HepG2 (cell line): ENCODE measurements around the gene MFAP1.
"Not testable (repeated sequence)": the region's sequence is repeated elsewhere in the genome, so short reads cannot be mapped to it uniquely, and the experiment has no call there.

Source experiments
- CBX5 ChIP-seq: sonication (generic); formaldehyde crosslinking; IDR thresholded peaks from 2 replicates; pipeline ENCODE4 v1.4.0; 2020; ENCODE audit warnings: missing genetic modification reagents, borderline replicate concordance
- CHCHD3 ChIP-seq: sonication (generic); formaldehyde crosslinking; IDR thresholded peaks from 2 replicates; pipeline ENCODE4 v1.8.0; 2022; ENCODE audit warnings: mild to moderate bottlenecking, missing genetic modification reagents, moderate library complexity
- CREB1 ChIP-seq, 2 experiments: fragments of 450-650 bp in 1 of 2; IDR thresholded peaks; 2 replicates each; pipeline ENCODE4 v1.6.1; 2016 to 2017; ENCODE audit warnings: control low read depth in 1 of 2, mild to moderate bottlenecking in 1 of 2, missing compliant biosample characterization in 1 of 2, missing genetic modification characterization in 1 of 2
- EP300 ChIP-seq, 3 experiments: sonication (generic) in 1 of 3; formaldehyde crosslinking in 1 of 3; IDR thresholded peaks; 2 replicates each; pipeline versions ENCODE4 v1.5.1 to v1.6.1; 2011 to 2020; ENCODE audit warnings: low read depth in 2 of 3, low read length in 2 of 3, borderline replicate concordance in 1 of 3, improper control_type of control experiment in 1 of 3, mild to moderate bottlenecking in 1 of 3, missing genetic modification reagents in 1 of 3, moderate library complexity in 1 of 3
- FLYWCH1 ChIP-seq: sonication (generic); formaldehyde crosslinking; IDR thresholded peaks from 2 replicates; pipeline ENCODE4 v1.8.1; 2023; ENCODE audit warnings: mild to moderate bottlenecking, missing genetic modification reagents
- MTF2 ChIP-seq: sonication (generic); formaldehyde crosslinking; IDR thresholded peaks from 2 replicates; pipeline ENCODE4 v1.5.0; 2020; ENCODE audit warnings: missing genetic modification reagents, borderline replicate concordance
- SIN3B ChIP-seq: fragments of 150-350 bp; IDR thresholded peaks from 2 replicates; pipeline ENCODE4 v1.6.1; 2014; ENCODE audit warnings: low read length
- SP1 ChIP-seq, 2 experiments: fragments of 450-650 bp in 1 of 2; sonication (generic) in 1 of 2; formaldehyde crosslinking in 1 of 2; IDR thresholded peaks; 2 replicates each; pipeline versions ENCODE4 v1.4.0 to v1.6.1; 2016 to 2020; ENCODE audit warnings: missing genetic modification reagents in 1 of 2
- ZC3H4 ChIP-seq: sonication (generic); formaldehyde crosslinking; IDR thresholded peaks from 2 replicates; pipeline ENCODE4 v1.4.0; 2020; ENCODE audit warnings: missing genetic modification reagents, borderline replicate concordance
- ZNF121 ChIP-seq: sonication (generic); formaldehyde crosslinking; IDR thresholded peaks from 2 replicates; pipeline ENCODE4 v1.5.0; 2020; ENCODE audit warnings: mild to moderate bottlenecking, missing genetic modification reagents
- ZNF549 ChIP-seq: sonication (generic); formaldehyde crosslinking; IDR thresholded peaks from 2 replicates; pipeline ENCODE4 v1.5.0; 2020; ENCODE audit warnings: missing genetic modification reagents
- TF ChIP-seq, protein P1 (sequence below): sonication (generic); formaldehyde crosslinking; IDR thresholded peaks from 2 replicates; pipeline ENCODE4 v1.5.0; 2020; ENCODE audit warnings: mild to moderate bottlenecking, missing genetic modification reagents, moderate library complexity

DNA sequence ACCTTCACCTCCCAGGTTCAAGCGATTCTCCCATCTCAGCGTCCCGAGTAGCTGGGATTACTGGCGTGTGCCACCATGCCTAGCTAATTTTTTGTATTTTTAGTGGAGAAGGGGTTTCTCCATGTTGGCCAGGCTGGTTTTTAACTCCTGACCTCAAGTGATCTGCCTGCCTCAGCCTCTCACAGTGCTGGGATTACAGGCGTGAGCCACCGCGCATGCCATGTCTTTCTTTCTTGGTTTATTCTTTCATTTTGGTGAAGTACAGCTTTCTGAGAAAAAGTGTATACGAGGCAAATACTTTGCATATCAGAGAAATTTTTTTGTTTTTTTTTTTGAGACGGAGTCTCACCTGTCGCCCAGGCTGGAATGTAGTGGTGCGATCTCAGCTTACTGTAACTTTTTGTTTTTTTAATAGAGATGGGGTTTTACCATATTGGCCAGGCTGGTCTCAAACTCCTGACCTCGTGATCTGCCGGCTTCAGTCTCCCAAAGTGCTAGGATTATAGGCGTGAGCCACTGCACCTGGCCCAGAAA is 7.1 kb upstream of the MFAP1 start:
- not testable (repeated sequence) for TF ChIP-seq CBX5 (CRISPR knock-in tag); CHCHD3 (CRISPR knock-in tag); MTF2 (CRISPR knock-in tag); ZNF549 (CRISPR knock-in tag); ZC3H4 (CRISPR knock-in tag); SIN3B; ZNF121 (CRISPR knock-in tag); CREB1 (IDR thresholded peaks at IDR 0.05); CREB1 (CRISPR knock-in tag; IDR thresholded peaks at IDR 0.05); SP1 (IDR thresholded peaks at IDR 0.05); SP1 (CRISPR knock-in tag; IDR thresholded peaks at IDR 0.05); FLYWCH1; EP300 (IDR thresholded peaks at IDR 0.05; ENCODE audit: low read depth in 2 of 2, low read length in 2 of 2); EP300 (CRISPR knock-in tag; IDR thresholded peaks at IDR 0.05; ENCODE audit: borderline replicate concordance)
- TF ChIP-seq, protein P1, sequence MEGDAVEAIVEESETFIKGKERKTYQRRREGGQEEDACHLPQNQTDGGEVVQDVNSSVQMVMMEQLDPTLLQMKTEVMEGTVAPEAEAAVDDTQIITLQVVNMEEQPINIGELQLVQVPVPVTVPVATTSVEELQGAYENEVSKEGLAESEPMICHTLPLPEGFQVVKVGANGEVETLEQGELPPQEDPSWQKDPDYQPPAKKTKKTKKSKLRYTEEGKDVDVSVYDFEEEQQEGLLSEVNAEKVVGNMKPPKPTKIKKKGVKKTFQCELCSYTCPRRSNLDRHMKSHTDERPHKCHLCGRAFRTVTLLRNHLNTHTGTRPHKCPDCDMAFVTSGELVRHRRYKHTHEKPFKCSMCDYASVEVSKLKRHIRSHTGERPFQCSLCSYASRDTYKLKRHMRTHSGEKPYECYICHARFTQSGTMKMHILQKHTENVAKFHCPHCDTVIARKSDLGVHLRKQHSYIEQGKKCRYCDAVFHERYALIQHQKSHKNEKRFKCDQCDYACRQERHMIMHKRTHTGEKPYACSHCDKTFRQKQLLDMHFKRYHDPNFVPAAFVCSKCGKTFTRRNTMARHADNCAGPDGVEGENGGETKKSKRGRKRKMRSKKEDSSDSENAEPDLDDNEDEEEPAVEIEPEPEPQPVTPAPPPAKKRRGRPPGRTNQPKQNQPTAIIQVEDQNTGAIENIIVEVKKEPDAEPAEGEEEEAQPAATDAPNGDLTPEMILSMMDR (CRISPR knock-in tag), result not testable (repeated sequence)
